DND-41 (cell line): Measurements from ENCODE around the gene CCDC27.

Source experiments
- CTCF ChIP-seq: IDR thresholded peaks from 2 replicates; pipeline ENCODE4 v1.5.1; 2012; ENCODE audit warnings: borderline replicate concordance, low read length, moderate library complexity, mild to moderate bottlenecking; ENCODE audit not compliant: poor library complexity, severe bottlenecking; ENCODE audit errors: extremely low read depth
- EZH2 ChIP-seq: IDR thresholded peaks from 3 replicates; pipeline ENCODE4 v1.6.1; 2012; ENCODE audit warnings: borderline replicate concordance, low read depth, mild to moderate bottlenecking, moderate library complexity, low read length, inconsistent platforms; ENCODE audit not compliant: severe bottlenecking

GRCh38 chr1:3778590-3779264 lies 26.5 kb downstream of the CCDC27 start:
- TF ChIP-seq CTCF (no peak), EZH2 (no peak)
